Measurements from ENCODE around the gene TP53INP2.

Gene TP53INP2

GRCh38 chr20:34703061-34703423 lies 1.1 kb upstream of the TP53INP2 start:
- Histone ChIP-seq H3K18ac (ENCODE audit: low read length) (no peak overlapping the region), H4K5ac (ENCODE audit: low read length) (no peak overlapping the region), H3K56ac (ENCODE audit: low read length) (no peak overlapping the region), H4K8ac (ENCODE audit: low read depth, low read length) (no peak overlapping the region), H3K36me3 (ENCODE audit: control insufficient read depth, insufficient read depth, low read length) (no peaks in the 10 kb centered on the region), H3K4me2 (ENCODE audit: low read length) (no peak overlapping the region), H2AK5ac (ENCODE audit: low read length) (no peak overlapping the region), H2BK15ac (replicated peaks; ENCODE audit: low read depth) (no peak overlapping the region), H2BK120ac (ENCODE audit: low read depth, low read length) (no peak overlapping the region), H3K27ac (ENCODE audit: low read depth, low read length) (no peak overlapping the region), H3K4me3 (ENCODE audit: low read length) (no peak overlapping the region), H3K27me3 (ENCODE audit: insufficient read depth, low read length, poor library complexity) (no peaks in the 10 kb centered on the region), H3K23ac (ENCODE audit: low read length) (peak overlapping the region; percentile 80), H3K79me2 (ENCODE audit: control insufficient read depth, insufficient read depth, low read length) (no peaks in the 10 kb centered on the region), H3K4me1 (ENCODE audit: control insufficient read depth, low read depth, low read length) (no peaks in the 10 kb centered on the region), H3K4ac (ENCODE audit: low read depth, low read length) (no peak overlapping the region), H3K9ac (ENCODE audit: low read length) (peak overlapping the region; percentile 92), H3K79me1 (ENCODE audit: low read length) (no peaks in the 10 kb centered on the region), H2BK5ac (ENCODE audit: low read length) (no peak overlapping the region)
- WGBS (ENCODE audit: extremely low coverage, insufficient coverage, low lambda C conversion rate) = no CpG with 5 or more reads among the region's 3 CpGs
- no peak for DNase-seq

- no peak overlapping the region for H4K5ac ChIP-seq (ENCODE audit: low read length)
- no peak overlapping the region for H2BK120ac ChIP-seq (ENCODE audit: low read depth, low read length)
- no peak overlapping the region for H2BK5ac ChIP-seq (ENCODE audit: low read length)
- no peak overlapping the region for H3K4ac ChIP-seq (ENCODE audit: low read depth, low read length)
- peak overlapping the region; percentile 92 for H3K9ac ChIP-seq (ENCODE audit: low read length)
- no peak overlapping the region for H3K23ac ChIP-seq (ENCODE audit: low read length)
- H4K8ac ChIP-seq (ENCODE audit: low read depth, low read length) = no peak overlapping the region
- no peaks in the 10 kb centered on the region for H3K4me1 ChIP-seq (ENCODE audit: control insufficient read depth, low read depth, low read length)
- H3K56ac ChIP-seq (ENCODE audit: low read length) = peak overlapping the region; percentile 96
- H3K36me3 ChIP-seq (ENCODE audit: control insufficient read depth, insufficient read depth, low read length) = no peaks in the 10 kb centered on the region
- H3K4me2 ChIP-seq (ENCODE audit: low read length) = peak overlapping the region; percentile 100
- peak; percentile 55 for DNase-seq
- peak overlapping the region; percentile 80 for H3K4me3 ChIP-seq (ENCODE audit: low read length)
- no peak overlapping the region for H2BK15ac ChIP-seq (replicated peaks; ENCODE audit: low read depth)
- no CpG with 5 or more reads among the region's 38 CpGs for WGBS (ENCODE audit: extremely low coverage, insufficient coverage, low lambda C conversion rate)
- H2AK5ac ChIP-seq (ENCODE audit: low read length) = no peak overlapping the region
- H3K79me2 ChIP-seq (ENCODE audit: control insufficient read depth, insufficient read depth, low read length) = no peaks in the 10 kb centered on the region
- H3K27me3 ChIP-seq (ENCODE audit: insufficient read depth, low read length, poor library complexity) = no peaks in the 10 kb centered on the region
- no peak overlapping the region for H3K27ac ChIP-seq (ENCODE audit: low read depth, low read length)
- no peaks in the 10 kb centered on the region for H3K79me1 ChIP-seq (ENCODE audit: low read length)
- H3K18ac ChIP-seq (ENCODE audit: low read length) = peak overlapping the region; percentile 20
Observed at GRCh38 chr20:34703424-34704176, 544 bp upstream of the TP53INP2 start.

- no peak overlapping the region for H3K23ac ChIP-seq (ENCODE audit: low read length)
- H3K18ac ChIP-seq (ENCODE audit: low read length) = no peak overlapping the region
- H2BK120ac ChIP-seq (ENCODE audit: low read depth, low read length) = no peak overlapping the region
- no peak overlapping the region for H3K27ac ChIP-seq (ENCODE audit: low read depth, low read length)
- H2BK5ac ChIP-seq (ENCODE audit: low read length) = no peak overlapping the region
- H3K4me2 ChIP-seq (ENCODE audit: low read length) = peak overlapping the region; percentile 87
- no peaks in the 10 kb centered on the region for H3K36me3 ChIP-seq (ENCODE audit: control insufficient read depth, insufficient read depth, low read length)
- H2AK5ac ChIP-seq (ENCODE audit: low read length) = no peak overlapping the region
- H3K4ac ChIP-seq (ENCODE audit: low read depth, low read length) = no peak overlapping the region
- WGBS (ENCODE audit: extremely low coverage, insufficient coverage, low lambda C conversion rate) = no CpG with 5 or more reads among the region's 5 CpGs
- H4K8ac ChIP-seq (ENCODE audit: low read depth, low read length) = no peak overlapping the region
- H3K4me1 ChIP-seq (ENCODE audit: control insufficient read depth, low read depth, low read length) = no peaks in the 10 kb centered on the region
- DNase-seq = no peak
- no peak overlapping the region for H2BK15ac ChIP-seq (replicated peaks; ENCODE audit: low read depth)
- H3K27me3 ChIP-seq (ENCODE audit: insufficient read depth, low read length, poor library complexity) = no peaks in the 10 kb centered on the region
- peak overlapping the region; percentile 83 for H3K56ac ChIP-seq (ENCODE audit: low read length)
- H3K79me1 ChIP-seq (ENCODE audit: low read length) = no peaks in the 10 kb centered on the region
- H3K4me3 ChIP-seq (ENCODE audit: low read length) = no peak overlapping the region
- no peak overlapping the region for H4K5ac ChIP-seq (ENCODE audit: low read length)
- no peaks in the 10 kb centered on the region for H3K79me2 ChIP-seq (ENCODE audit: control insufficient read depth, insufficient read depth, low read length)
- H3K9ac ChIP-seq (ENCODE audit: low read length) = peak overlapping the region; percentile 78
Observed at GRCh38 chr20:34705008-34705396, 858 bp downstream of the TP53INP2 start.

- Histone ChIP-seq H3K4me1 (ENCODE audit: control insufficient read depth, low read depth, low read length) (no peaks in the 10 kb centered on the region), H3K79me2 (ENCODE audit: control insufficient read depth, insufficient read depth, low read length) (no peaks in the 10 kb centered on the region), H3K23ac (ENCODE audit: low read length) (no peak overlapping the region), H3K9ac (ENCODE audit: low read length) (peak overlapping the region; percentile 17), H3K79me1 (ENCODE audit: low read length) (no peaks in the 10 kb centered on the region), H2AK5ac (ENCODE audit: low read length) (no peak overlapping the region), H3K56ac (ENCODE audit: low read length) (peak overlapping the region; percentile 22), H3K4me2 (ENCODE audit: low read length) (no peak overlapping the region), H3K27me3 (ENCODE audit: insufficient read depth, low read length, poor library complexity) (peaks cover 4% of the 10 kb centered on the region), H2BK5ac (ENCODE audit: low read length) (no peak overlapping the region), H3K18ac (ENCODE audit: low read length) (no peak overlapping the region), H2BK120ac (ENCODE audit: low read depth, low read length) (no peak overlapping the region), H3K4me3 (ENCODE audit: low read length) (no peak overlapping the region), H3K36me3 (ENCODE audit: control insufficient read depth, insufficient read depth, low read length) (no peaks in the 10 kb centered on the region), H2BK15ac (replicated peaks; ENCODE audit: low read depth) (no peak overlapping the region), H3K4ac (ENCODE audit: low read depth, low read length) (no peak overlapping the region), H4K8ac (ENCODE audit: low read depth, low read length) (no peak overlapping the region), H4K5ac (ENCODE audit: low read length) (no peak overlapping the region), H3K27ac (ENCODE audit: low read depth, low read length) (no peak overlapping the region)
- no CpG with 5 or more reads among the region's 6 CpGs for WGBS (ENCODE audit: extremely low coverage, insufficient coverage, low lambda C conversion rate)
- DNase-seq = peak; percentile 23
Observed at GRCh38 chr20:34705397-34706301, 1.5 kb downstream of the TP53INP2 start.

GRCh38 chr20:34706302-34706875 lies 2.2 kb downstream of the TP53INP2 start:
- Histone ChIP-seq H3K79me2 (ENCODE audit: control insufficient read depth, insufficient read depth, low read length) (no peaks in the 10 kb centered on the region), H3K9ac (ENCODE audit: low read length) (no peak overlapping the region), H3K4ac (ENCODE audit: low read depth, low read length) (no peak overlapping the region), H2BK15ac (replicated peaks; ENCODE audit: low read depth) (no peak overlapping the region), H3K36me3 (ENCODE audit: control insufficient read depth, insufficient read depth, low read length) (no peaks in the 10 kb centered on the region), H2BK120ac (ENCODE audit: low read depth, low read length) (no peak overlapping the region), H2BK5ac (ENCODE audit: low read length) (no peak overlapping the region), H3K4me1 (ENCODE audit: control insufficient read depth, low read depth, low read length) (no peaks in the 10 kb centered on the region), H4K5ac (ENCODE audit: low read length) (no peak overlapping the region), H3K23ac (ENCODE audit: low read length) (no peak overlapping the region), H3K18ac (ENCODE audit: low read length) (no peak overlapping the region), H3K79me1 (ENCODE audit: low read length) (no peaks in the 10 kb centered on the region), H3K56ac (ENCODE audit: low read length) (no peak overlapping the region), H2AK5ac (ENCODE audit: low read length) (no peak overlapping the region), H3K27ac (ENCODE audit: low read depth, low read length) (no peak overlapping the region), H3K4me3 (ENCODE audit: low read length) (no peak overlapping the region), H3K27me3 (ENCODE audit: insufficient read depth, low read length, poor library complexity) (peaks cover 4% of the 10 kb centered on the region), H4K8ac (ENCODE audit: low read depth, low read length) (no peak overlapping the region), H3K4me2 (ENCODE audit: low read length) (no peak overlapping the region)
- DNase-seq = no peak
- no CpG with 5 or more reads among the region's 1 CpG for WGBS (ENCODE audit: extremely low coverage, insufficient coverage, low lambda C conversion rate)
